K562 (cell line): Measurements from ENCODE around the gene MSH2. TPM values are rescaled to one million over a fixed set of nuclear protein-coding genes. Genes with fewer than 3 reads are reported as not detected.

Experiments used
- ATAC-seq: fragments of 200-7000 bp; cut with Tn5 transposase; 3 replicates; pipeline ENCODE4 v1.9.1; 2020; ENCODE audit warnings: moderate library complexity
- BruUV-seq: library from RNA; stranded (reverse); fragments of 400-500 nt; replicated peaks from 2 replicates; lab custom pipeline; 2021; lab: Mats Ljungman, UMichigan
- CTCF ChIA-PET: fragments of 300-600 bp; formaldehyde crosslinking; extraction: SDS; loops from one replicate; lab custom pipeline; 2021; ENCODE audit warnings: low intra/inter-chr PET ratio; lab: Yijun Ruan, JAX
- POLR2A ChIA-PET: fragments of 300-600, 350-650 bp; sonication (Branson Sonifier 250); formaldehyde crosslinking; extraction: SDS; loops from one replicate; lab custom pipeline; 2021; ENCODE audit warnings: antibody characterized with exemption, inconsistent platforms; lab: Yijun Ruan, JAX
- DNase-seq, 4 experiments: peaks; one replicate each; pipeline versions ENCODE4 v3.0.0 to v3.0.0-alpha.2; 2011 to 2018; ENCODE audit warnings: low spot score in 3 of 4, mixed read lengths in 3 of 4; ENCODE audit errors: extremely low read depth in 1 of 4
- FAIRE-seq: peaks from 2 replicates; lab custom pipeline; 2011; peaks lifted over from hg19 to GRCh38; lab: Jason Lieb, UNC
- H2AFZ ChIP-seq: 2 replicates; pipeline ENCODE4 v1.6.0; 2011; ENCODE audit warnings: low read depth, low read length, control low read depth, inconsistent platforms
- H3K27ac ChIP-seq: fragments of 200-600 bp; 3 replicates; pipeline ENCODE4 v1.8.0; 2011; ENCODE audit warnings: low read depth, mild to moderate bottlenecking, control low read depth, inconsistent platforms, low read length, moderate library complexity, mixed read lengths; ENCODE audit errors: extremely low read depth
- H3K27me3 ChIP-seq, 2 experiments: fragments of 300-600 bp in 1 of 2; 2 replicates in 1 of 2; 3 replicates in 1 of 2; pipeline versions ENCODE4 v1.6.0 to v1.8.0; 2011; ENCODE audit warnings: inconsistent platforms in 2 of 2, low read length in 2 of 2, mild to moderate bottlenecking in 1 of 2, mixed read lengths in 1 of 2, moderate library complexity in 1 of 2; ENCODE audit not compliant: control insufficient read depth in 2 of 2, insufficient read depth in 2 of 2
- H3K36me3 ChIP-seq: fragments of 300-600 bp; 3 replicates; pipeline ENCODE4 v1.8.0; 2011; ENCODE audit warnings: mild to moderate bottlenecking, low read length, inconsistent platforms; ENCODE audit not compliant: control insufficient read depth, insufficient read depth
- H3K4me1 ChIP-seq, 2 experiments: fragments of 200-600 bp in 1 of 2; replicated peaks in 1 of 2; 2 replicates in 1 of 2; 3 replicates in 1 of 2; pipeline versions ENCODE4 v1.5.1 to v1.8.0; 2011; ENCODE audit warnings: inconsistent platforms in 2 of 2, low read length in 2 of 2, mild to moderate bottlenecking in 1 of 2, mixed read lengths in 1 of 2, moderate library complexity in 1 of 2; ENCODE audit not compliant: control insufficient read depth in 2 of 2, insufficient read depth in 2 of 2
- H3K4me2 ChIP-seq: 2 replicates; pipeline ENCODE4 v1.6.1; 2011; ENCODE audit warnings: low read length, control low read depth, inconsistent platforms, mixed read lengths; ENCODE audit not compliant: insufficient read depth
- H3K4me3 ChIP-seq: fragments of 200-600 bp; sonication (generic), shearing (Covaris generic); 2 replicates; pipeline ENCODE4 v1.5.1; 2016; ENCODE audit warnings: control low read depth, inconsistent platforms
- H3K79me2 ChIP-seq: fragments of 200-600 bp; 3 replicates; pipeline ENCODE4 v1.8.0; 2011; ENCODE audit warnings: low read length, inconsistent platforms; ENCODE audit not compliant: control insufficient read depth, insufficient read depth
- H3K9ac ChIP-seq, 2 experiments: 2 replicates each; pipeline versions ENCODE4 v1.6.0 to v1.6.1; 2011; ENCODE audit warnings: low read depth in 2 of 2, low read length in 2 of 2, control low read depth in 1 of 2, inconsistent platforms in 1 of 2, mild to moderate bottlenecking in 1 of 2, mixed read lengths in 1 of 2; ENCODE audit not compliant: insufficient read depth in 1 of 2
- H3K9me1 ChIP-seq: one replicate; pipeline ENCODE4 v1.6.0; 2011; ENCODE audit warnings: inconsistent platforms, mild to moderate bottlenecking, low read length, moderate library complexity; ENCODE audit not compliant: control insufficient read depth, insufficient read depth
- H3K9me3 ChIP-seq: replicated peaks from 2 replicates; pipeline ENCODE4 v1.5.1; 2011; ENCODE audit warnings: low read depth, low read length, inconsistent platforms; ENCODE audit not compliant: control insufficient read depth, insufficient read depth
- H4K20me1 ChIP-seq: replicated peaks from 2 replicates; pipeline ENCODE4 v1.6.1; 2011; ENCODE audit warnings: low read length, inconsistent platforms, mixed read lengths; ENCODE audit not compliant: control insufficient read depth, insufficient read depth
- DPF2 ChIP-seq: fragments of 450-650 bp; IDR thresholded peaks from 2 replicates; pipeline ENCODE4 v1.6.1; 2016
- GABPA ChIP-seq: fragments of 200-800 bp; sonication (Bioruptor generic); conservative IDR thresholded peaks from 2 replicates; pipeline ENCODE4 v1.6.1; 2016; ENCODE audit warnings: low read depth, missing genetic modification characterization, missing compliant biosample characterization
- MNT ChIP-seq, 2 experiments: fragments of 450-650 bp; conservative IDR thresholded peaks; 2 replicates each; pipeline ENCODE4 v1.6.1; 2017; ENCODE audit warnings: mild to moderate bottlenecking in 2 of 2, moderate library complexity in 2 of 2
- ZFX ChIP-seq: sonication (generic); formaldehyde crosslinking; IDR thresholded peaks from 2 replicates; pipeline ENCODE4 v1.8.0; 2022; ENCODE audit warnings: mild to moderate bottlenecking, missing genetic modification reagents, moderate library complexity
- ZKSCAN8 ChIP-seq: fragments of 200-800 bp; sonication (Bioruptor generic); IDR thresholded peaks from 2 replicates; pipeline ENCODE4 v1.6.1; 2016; ENCODE audit warnings: missing genetic modification characterization, missing compliant biosample characterization
- WGBS: fragments of 100-300 bp; shearing (Covaris generic); methylation state at CpG from one replicate; pipeline ENCODE4 v1.1.6; 2016; ENCODE audit warnings: low coverage, mixed read lengths; ENCODE audit not compliant: insufficient coverage; ENCODE audit errors: missing lambda C conversion rate; 5-methylcytosine and 5-hydroxymethylcytosine counted together
- in situ Hi-C: fragments of 300-500 bp; cut with MboI; formaldehyde crosslinking; loops from 4 replicates; pipeline ENCODE4 v1.15.0; 2018; ENCODE audit warnings: inconsistent platforms, mixed read lengths
- intact Hi-C: fragments of 100-400 bp; cut with micrococcal nuclease; formaldehyde crosslinking; loops from 2 replicates; pipeline ENCODE4 v1.14.2; 2022
- polyA plus RNA-seq, 8 experiments: library from polyadenylated mRNA; depleted of rRNA in 4 of 8; stranded (reverse) in 5 of 8; unstranded in 3 of 8; fragments of >200 nt; fragmentation: Nextera tagmentation in 2 of 8; fragmentation: Illumina TruSeq in 1 of 8; extraction: Ambion mirVana in 2 of 8; extraction: Trizol in 1 of 8; gene quantifications; 2 replicates each; pipeline versions ENCODE4 v1.2.1 to v1.2.3, GENCODE V29; 2011 to 2014; ENCODE audit warnings: inconsistent platforms in 1 of 8, missing spikeins in 1 of 8
- total RNA-seq, 7 experiments: library from RNA; depleted of rRNA in 6 of 7; stranded (reverse); fragments of >200 nt in 6 of 7; fragmentation: Illumina TruSeq in 2 of 7; extraction: Trizol in 2 of 7; gene quantifications; 2 replicates each; pipeline versions ENCODE4 v1.2.1 to v1.2.3, GENCODE V29; 2011 to 2021; ENCODE audit warnings: low replicate concordance in 1 of 7

MSH2 gene
- total and polyA plus RNA-seq, 9 of the 15 experiments (the other 6 are each of a cell fraction or from before 2014, with no cell fraction given): 51.8 to 139 (median 113) TPM

- ChIA-PET POLR2A (interaction anchor here (0.6 to 1.0 kb wide), 5 partner anchors 9 to 1743 kb away, joined by 3 to 4 read pairs (median 3); no protein-coding TSS in a partner anchor), CTCF (no interaction called here)
- no peak overlapping the region; the same call in 1 of the 2 replicates for H3K4me3 ChIP-seq
- no peaks in the 10 kb centered on the region for H3K79me2 ChIP-seq
- no peak for TF ChIP-seq DPF2
- peak; percentile 12; the same call in 1 of the 2 replicates for TF ChIP-seq ZFX (CRISPR knock-in tag)
- TF ChIP-seq ZKSCAN8: 0 out of 2 replicates have a peak, but pooled peaks have one; percentile 3
- TF ChIP-seq MNT (conservative IDR thresholded peaks at IDR 0.05): 0 out of 4 replicates have a peak, but pooled peaks of 1 of the 2 experiments have one; percentile 3
- TF ChIP-seq GABPA (tag): peak; percentile 36; the same call in 1 of the 2 replicates
- no peaks in the 10 kb centered on the region for H3K9me1 ChIP-seq
- H3K4me1 ChIP-seq: peaks cover 28 to 37% of the 10 kb centered on the region in 2 experiments
- no peaks in the 10 kb centered on the region for H3K27me3 ChIP-seq
- H3K9ac ChIP-seq: peak overlapping the region; percentile 54 to 85; a peak in 3 of 4 replicates
- in situ Hi-C loops: no loop called here
- H2AFZ ChIP-seq: peak overlapping the region; percentile 95
- intact Hi-C loops: no loop called here
- WGBS: 18% methylated on average over 5 of the region's 5 CpGs
- H3K9me3 ChIP-seq: no peaks in the 10 kb centered on the region
- no TSS peak for BruUV-seq
- no peaks in the 10 kb centered on the region for H3K36me3 ChIP-seq
- H3K4me2 ChIP-seq: peak overlapping the region; percentile 71
- DNase-seq: no peak
- no peak for ATAC-seq
- H3K27ac ChIP-seq: peak overlapping the region; percentile 76
- FAIRE-seq: no peak
- no peaks in the 10 kb centered on the region for H4K20me1 ChIP-seq
Observed at GRCh38 chr2:47354848-47355204, 48.1 kb upstream of the MSH2 start.
